ENCODE data around the gene WDR33.

Gene WDR33

GRCh38 chr2:127715778-127716449, 95.1 kb downstream of the WDR33 start:
- Histone ChIP-seq H3K4me3 (ENCODE audit: low read length) (no peak overlapping the region), H3K79me2 (ENCODE audit: low read length) (no peaks in the 10 kb centered on the region), H3K9ac (ENCODE audit: low read length) (no peak overlapping the region), H2AFZ (ENCODE audit: low read length) (no peak overlapping the region), H3K27me3 (replicated peaks; ENCODE audit: insufficient read depth, low read length) (no peaks in the 10 kb centered on the region), H4K20me1 (ENCODE audit: insufficient read depth, low read length) (no peaks in the 10 kb centered on the region), H3F3A (ENCODE audit: insufficient read depth, low read length) (no peaks in the 10 kb centered on the region), H3K27ac (ENCODE audit: low read length) (no peak overlapping the region), H3K9me2 (replicated peaks; ENCODE audit: insufficient read depth, low read length) (no peaks in the 10 kb centered on the region), H3K4me1 (ENCODE audit: low read length) (no peaks in the 10 kb centered on the region), H3K36me3 (replicated peaks; ENCODE audit: insufficient read depth, low read length) (peaks cover 7% of the 10 kb centered on the region; the same call in 1 of the 2 replicates), H3K4me2 (ENCODE audit: low read depth, low read length) (no peak overlapping the region), H3K9me3 (replicated peaks; ENCODE audit: insufficient read depth, low read length) (no peaks in the 10 kb centered on the region)
- DNase-seq: no peak
- TF ChIP-seq EZH2phosphoT487 (IDR thresholded peaks at IDR 0.05; ENCODE audit: low read length) (no peak), CTCF (IDR thresholded peaks at IDR 0.05; ENCODE audit: low read length) (no peak), EZH2 (optimal IDR thresholded peaks at IDR 0.05; ENCODE audit: low read depth, low read length) (no peak)

GRCh38 chr2:127713562-127713961, 97.4 kb downstream of the WDR33 start:
- Histone ChIP-seq H3K9ac (ENCODE audit: low read length) (no peak overlapping the region), H3K9me3 (replicated peaks; ENCODE audit: insufficient read depth, low read length) (no peaks in the 10 kb centered on the region), H3F3A (ENCODE audit: insufficient read depth, low read length) (no peaks in the 10 kb centered on the region), H3K4me1 (ENCODE audit: low read length) (no peaks in the 10 kb centered on the region), H4K20me1 (ENCODE audit: insufficient read depth, low read length) (no peaks in the 10 kb centered on the region), H3K9me2 (replicated peaks; ENCODE audit: insufficient read depth, low read length) (no peaks in the 10 kb centered on the region), H3K79me2 (ENCODE audit: low read length) (no peaks in the 10 kb centered on the region), H3K4me2 (ENCODE audit: low read depth, low read length) (no peak overlapping the region), H2AFZ (ENCODE audit: low read length) (no peak overlapping the region), H3K27ac (ENCODE audit: low read length) (no peak overlapping the region), H3K27me3 (replicated peaks; ENCODE audit: insufficient read depth, low read length) (no peaks in the 10 kb centered on the region), H3K36me3 (replicated peaks; ENCODE audit: insufficient read depth, low read length) (no peaks in the 10 kb centered on the region), H3K4me3 (ENCODE audit: low read length) (no peak overlapping the region)
- DNase-seq: no peak
- no peak for TF ChIP-seq EZH2 (optimal IDR thresholded peaks at IDR 0.05; ENCODE audit: low read depth, low read length)
- no peak for TF ChIP-seq EZH2phosphoT487 (IDR thresholded peaks at IDR 0.05; ENCODE audit: low read length)
- no peak for TF ChIP-seq CTCF (IDR thresholded peaks at IDR 0.05; ENCODE audit: low read length)

GRCh38 chr2:127712999-127713398, 98.0 kb downstream of the WDR33 start:
- Histone ChIP-seq H3K79me2 (ENCODE audit: low read length) (no peaks in the 10 kb centered on the region), H2AFZ (ENCODE audit: low read length) (no peak overlapping the region)

More at GRCh38 chr2:127712999-127713398, 98.0 kb downstream of the WDR33 start:
- H3K9me3 ChIP-seq (replicated peaks; ENCODE audit: insufficient read depth, low read length): no peaks in the 10 kb centered on the region
- TF ChIP-seq EZH2 (optimal IDR thresholded peaks at IDR 0.05; ENCODE audit: low read depth, low read length) (no peak), CTCF (IDR thresholded peaks at IDR 0.05; ENCODE audit: low read length) (no peak), EZH2phosphoT487 (IDR thresholded peaks at IDR 0.05; ENCODE audit: low read length) (no peak)
- H3F3A ChIP-seq (ENCODE audit: insufficient read depth, low read length): no peaks in the 10 kb centered on the region
- no peaks in the 10 kb centered on the region for H3K9me2 ChIP-seq (replicated peaks; ENCODE audit: insufficient read depth, low read length)
- no peak overlapping the region for H3K4me2 ChIP-seq (ENCODE audit: low read depth, low read length)
- H3K9ac ChIP-seq (ENCODE audit: low read length): no peak overlapping the region
- H3K36me3 ChIP-seq (replicated peaks; ENCODE audit: insufficient read depth, low read length): no peaks in the 10 kb centered on the region
- H3K27ac ChIP-seq (ENCODE audit: low read length): no peak overlapping the region
- no peaks in the 10 kb centered on the region for H3K27me3 ChIP-seq (replicated peaks; ENCODE audit: insufficient read depth, low read length)
- no peak for DNase-seq
- H3K4me1 ChIP-seq (ENCODE audit: low read length): no peaks in the 10 kb centered on the region
- H3K4me3 ChIP-seq (ENCODE audit: low read length): no peak overlapping the region
- no peaks in the 10 kb centered on the region for H4K20me1 ChIP-seq (ENCODE audit: insufficient read depth, low read length)
